GM19025 (cell line): Measurements from ENCODE around the gene TENM4.

Source experiments
- ATAC-seq: cut with Tn5 transposase; IDR thresholded peaks from one replicate; pipeline ENCODE4 v1.9.1; 2021; ENCODE audit warnings: mild to moderate bottlenecking, low read depth, moderate library complexity; ENCODE audit not compliant: unreplicated experiment

TENM4 gene

DNA sequence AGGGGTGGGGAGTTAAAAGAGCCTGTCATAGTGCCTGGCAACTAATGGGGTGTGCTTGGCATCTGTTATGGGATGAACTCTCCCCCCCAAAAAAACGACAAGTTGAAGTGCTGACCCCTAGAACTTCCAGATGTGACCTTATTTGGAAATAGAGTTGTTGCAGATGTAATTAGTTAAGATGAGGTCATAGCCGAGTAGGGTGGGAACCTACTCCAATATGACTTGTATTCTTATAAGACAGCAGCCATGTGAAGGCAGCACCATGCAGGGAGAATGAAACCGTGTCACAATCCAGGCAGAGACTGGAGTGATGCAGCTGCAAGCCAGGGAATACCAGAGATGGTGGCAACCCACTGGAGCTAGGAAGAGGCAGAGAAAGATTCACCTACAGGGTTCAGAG lies 394.5 kb downstream of the TENM4 start:
- no peak for ATAC-seq

DNA sequence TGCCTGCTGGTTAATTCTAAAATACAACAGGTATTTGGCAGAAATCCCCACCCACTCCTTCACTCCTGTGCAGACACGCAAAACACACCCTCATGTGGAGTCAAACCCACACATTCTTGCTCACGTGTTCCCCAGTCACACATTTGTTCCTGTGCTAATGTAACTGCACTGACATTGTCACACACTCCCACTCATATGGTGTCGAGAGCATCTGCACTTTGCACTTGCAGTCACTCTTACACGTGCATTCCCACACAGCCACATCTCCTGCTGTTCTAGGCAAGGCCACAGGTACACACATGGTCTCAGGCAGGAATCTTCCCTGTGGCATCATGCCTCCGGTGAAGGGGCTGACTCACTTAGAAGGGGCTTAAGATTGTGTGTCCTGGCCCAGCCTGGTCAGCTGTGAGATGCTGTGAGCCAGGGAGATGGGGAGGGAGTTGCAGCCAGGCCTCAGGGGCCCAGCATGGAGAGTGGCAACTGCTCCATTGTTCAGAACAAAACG lies 395.0 kb downstream of the TENM4 start:
- ATAC-seq: no peak

DNA sequence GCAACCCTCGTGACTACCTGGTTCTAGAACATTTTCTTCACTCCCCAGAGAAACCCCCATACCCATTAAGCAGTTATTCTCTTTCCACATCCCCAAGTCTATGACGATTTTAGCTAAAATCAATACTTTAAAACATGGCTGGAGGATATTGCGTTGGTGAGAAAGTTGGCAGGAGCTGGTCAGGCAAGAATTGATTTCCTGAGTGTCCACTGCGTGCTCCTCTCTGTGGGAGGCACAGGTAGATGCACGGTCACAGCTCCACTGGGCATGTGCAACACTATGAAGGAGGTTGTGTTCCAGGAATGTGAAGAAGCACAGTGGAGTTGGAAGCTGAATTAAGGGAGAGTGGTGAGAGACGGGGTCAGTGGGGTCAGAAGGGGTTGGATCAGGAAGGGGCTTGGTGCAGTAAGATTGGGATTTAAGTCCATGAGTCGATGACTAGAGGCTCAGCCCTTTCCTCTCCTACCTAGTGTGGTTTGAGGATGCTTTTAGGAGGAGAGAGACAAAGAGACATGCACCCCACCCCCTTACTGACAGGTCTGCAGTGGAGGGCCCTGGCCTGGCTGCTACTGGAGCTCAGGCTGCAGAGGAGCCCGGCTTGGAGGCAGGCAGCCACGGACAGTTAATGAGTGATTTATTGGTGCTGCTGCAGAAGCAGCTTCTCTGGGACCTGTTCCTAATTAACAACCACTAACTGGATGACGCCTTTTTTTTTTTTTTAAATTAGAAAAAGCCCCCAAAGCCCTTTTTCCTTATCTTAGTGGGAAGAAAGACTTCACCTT lies 395.6 kb downstream of the TENM4 start:
- ATAC-seq: no peak

DNA sequence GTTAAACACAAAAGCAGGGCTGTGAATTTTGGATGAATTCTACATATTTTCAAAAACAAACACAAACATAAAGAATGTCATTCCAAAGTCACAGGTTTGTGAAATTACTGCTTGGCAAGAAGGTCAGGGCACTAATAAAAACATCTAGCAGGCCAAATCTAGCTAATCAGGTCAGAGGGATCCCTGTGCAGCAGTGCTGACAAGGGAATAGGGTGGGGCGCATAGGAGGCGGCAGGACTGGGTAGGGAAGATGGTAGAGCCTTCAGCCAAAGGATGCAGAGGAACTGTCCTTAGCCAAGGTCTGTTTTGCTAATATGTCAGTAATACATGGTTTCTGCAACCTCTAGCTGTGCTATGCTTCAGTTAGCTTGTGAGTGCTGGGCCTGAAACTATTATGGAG lies 396.6 kb downstream of the TENM4 start:
- no peak for ATAC-seq

DNA sequence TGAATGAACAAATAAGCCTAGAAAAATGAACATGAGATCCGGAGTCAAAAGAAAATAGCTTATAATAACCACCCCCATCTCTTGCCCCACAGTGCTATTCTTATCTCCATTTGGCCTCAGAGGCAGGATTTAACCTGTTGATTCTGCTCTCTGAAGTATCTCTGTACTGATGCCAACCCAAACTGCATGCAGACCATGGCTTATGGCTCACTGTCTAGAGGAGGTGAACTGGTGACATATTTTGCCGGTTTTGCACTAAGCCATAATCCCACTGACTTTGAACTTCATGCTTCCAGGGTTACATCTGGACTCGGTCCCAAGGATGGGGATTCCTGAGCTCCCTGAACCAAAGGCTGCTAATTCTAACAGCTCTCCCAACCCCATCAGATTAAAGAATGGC lies 397.1 kb downstream of the TENM4 start:
- ATAC-seq: no peak

DNA sequence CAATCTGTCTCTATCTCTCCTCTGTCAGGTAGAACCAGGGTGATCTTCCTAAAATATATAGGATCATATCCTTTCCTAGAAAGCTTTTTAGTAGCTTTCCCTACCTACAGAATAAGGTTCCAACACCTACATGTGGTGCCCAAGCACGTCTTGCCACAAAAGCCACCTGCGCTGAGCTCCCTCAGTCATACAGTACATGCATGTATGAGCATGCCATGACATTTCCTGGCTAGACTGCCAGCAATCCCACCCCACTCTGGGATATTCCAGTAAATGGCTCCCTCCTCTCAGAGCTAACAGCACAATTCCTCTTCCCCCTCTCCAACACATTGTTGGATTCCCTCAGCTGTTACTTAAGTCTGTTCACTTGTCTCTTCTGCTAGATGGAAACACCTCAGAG lies 398.0 kb downstream of the TENM4 start:
- no peak for ATAC-seq

DNA sequence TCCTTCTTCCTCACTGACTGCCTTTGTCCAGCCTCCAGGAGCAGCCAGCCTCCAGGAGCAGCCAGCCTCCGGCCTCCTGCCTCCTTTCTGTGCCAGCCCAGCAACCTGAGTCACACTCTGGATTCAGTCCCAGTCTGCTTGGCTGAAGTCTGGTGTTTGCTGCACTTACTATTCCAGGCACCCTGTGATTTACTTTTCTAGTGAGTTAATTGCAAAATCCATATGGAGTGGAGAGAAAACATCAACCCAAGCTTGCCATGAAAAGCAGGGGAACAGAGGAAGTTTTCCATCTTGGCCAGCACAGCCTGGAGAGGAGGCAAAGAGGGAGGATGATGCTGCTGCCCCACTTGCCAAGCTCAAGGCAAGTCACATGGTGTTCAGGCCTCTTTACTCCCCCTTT lies 400.5 kb downstream of the TENM4 start:
- ATAC-seq: no peak

DNA sequence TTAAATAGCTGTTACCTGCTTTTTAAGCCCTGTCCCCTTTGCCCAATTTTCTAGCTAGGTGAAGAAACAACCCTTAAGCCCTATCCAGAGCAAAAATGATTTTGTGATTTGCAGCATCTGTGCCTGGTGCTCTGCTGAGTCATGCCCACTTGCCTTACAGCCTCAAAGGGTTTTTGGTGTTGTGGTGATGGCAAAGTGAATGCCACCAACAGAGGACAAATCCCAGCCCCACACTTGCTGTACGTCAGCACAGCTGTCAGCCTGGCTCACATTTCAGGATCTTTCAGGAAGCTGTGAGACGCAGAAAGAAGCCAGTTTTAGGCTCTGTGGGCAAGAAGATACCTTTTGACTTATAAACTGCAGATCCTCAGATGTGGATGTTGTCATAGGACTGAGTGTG lies 401.7 kb downstream of the TENM4 start:
- no peak for ATAC-seq

DNA sequence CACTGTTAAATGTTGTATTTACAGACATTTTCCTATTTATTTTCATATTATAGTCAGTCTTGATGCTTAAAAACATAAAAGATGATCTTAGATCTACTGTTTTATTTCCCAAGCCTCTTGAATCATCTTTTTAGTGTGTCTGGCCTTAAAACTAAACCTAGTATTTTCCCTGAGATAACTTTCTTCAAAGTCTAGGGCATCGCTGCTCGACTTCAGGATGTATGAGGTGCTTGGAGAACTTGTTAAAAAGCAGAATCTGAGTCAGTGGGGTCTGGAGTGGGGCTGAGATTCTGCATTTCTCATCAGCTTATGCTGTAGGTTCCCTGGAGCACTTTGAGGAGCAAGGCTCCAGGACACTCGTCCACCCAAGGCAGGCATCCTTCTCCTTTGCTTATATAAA lies 404.9 kb downstream of the TENM4 start:
- ATAC-seq: no peak

DNA sequence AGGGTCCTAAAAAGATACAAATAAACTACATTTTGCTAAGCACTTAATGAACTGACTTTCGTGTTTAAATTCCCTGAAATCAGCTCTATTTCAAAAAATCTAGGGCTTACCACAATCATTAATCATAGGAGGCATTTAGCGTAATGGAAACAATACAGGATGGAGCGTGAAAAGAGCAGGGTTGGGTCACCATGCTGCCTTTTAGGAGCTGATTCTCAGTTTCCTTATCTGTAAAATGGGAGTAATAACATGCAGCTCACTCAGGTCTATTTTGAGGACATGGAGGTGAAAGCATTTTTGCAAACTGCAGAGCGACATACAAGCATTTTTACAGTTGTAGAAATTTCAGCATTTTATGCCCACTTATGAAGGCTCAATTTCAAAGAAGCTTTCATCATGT lies 407.0 kb downstream of the TENM4 start:
- ATAC-seq: no peak

DNA sequence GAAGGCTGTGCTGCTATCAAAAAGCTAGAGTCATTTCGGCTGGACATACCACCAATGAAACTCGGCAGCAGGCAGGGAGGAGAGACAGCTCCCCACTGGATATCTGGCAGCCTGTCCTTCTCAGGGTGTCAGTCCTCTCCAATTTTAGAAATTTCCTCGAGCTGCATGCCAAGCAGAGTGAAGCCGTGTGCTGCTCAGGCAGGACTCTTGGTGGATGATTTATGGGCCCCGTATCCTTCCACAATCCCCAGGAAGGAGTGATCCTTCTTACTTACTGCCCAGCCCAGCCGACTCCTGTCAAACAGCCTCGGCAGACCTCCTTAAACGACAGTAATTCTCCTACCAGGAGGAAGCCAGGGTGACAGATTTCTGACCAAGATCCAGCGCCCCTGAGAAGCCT lies 410.4 kb downstream of the TENM4 start:
- ATAC-seq: no peak

DNA sequence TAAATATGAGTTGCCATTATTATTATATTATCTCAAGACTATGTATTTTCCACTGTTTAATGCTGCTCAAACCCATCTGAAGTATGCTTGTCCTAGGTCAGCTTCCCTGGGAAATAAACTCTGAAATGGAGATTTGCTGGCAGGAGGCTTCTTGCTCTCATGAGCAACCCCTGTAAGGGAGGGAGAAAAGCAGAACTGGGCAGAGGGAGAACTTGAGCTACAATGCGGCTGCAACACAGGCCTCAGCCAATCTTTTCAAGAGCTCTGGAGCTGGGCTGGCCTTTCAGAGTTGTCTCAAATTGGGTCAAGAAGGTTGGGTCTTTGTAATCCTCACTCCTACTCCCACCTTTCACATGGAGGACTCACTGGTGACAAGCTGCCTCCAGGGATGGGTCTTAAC lies 412.6 kb downstream of the TENM4 start:
- ATAC-seq: no peak

DNA sequence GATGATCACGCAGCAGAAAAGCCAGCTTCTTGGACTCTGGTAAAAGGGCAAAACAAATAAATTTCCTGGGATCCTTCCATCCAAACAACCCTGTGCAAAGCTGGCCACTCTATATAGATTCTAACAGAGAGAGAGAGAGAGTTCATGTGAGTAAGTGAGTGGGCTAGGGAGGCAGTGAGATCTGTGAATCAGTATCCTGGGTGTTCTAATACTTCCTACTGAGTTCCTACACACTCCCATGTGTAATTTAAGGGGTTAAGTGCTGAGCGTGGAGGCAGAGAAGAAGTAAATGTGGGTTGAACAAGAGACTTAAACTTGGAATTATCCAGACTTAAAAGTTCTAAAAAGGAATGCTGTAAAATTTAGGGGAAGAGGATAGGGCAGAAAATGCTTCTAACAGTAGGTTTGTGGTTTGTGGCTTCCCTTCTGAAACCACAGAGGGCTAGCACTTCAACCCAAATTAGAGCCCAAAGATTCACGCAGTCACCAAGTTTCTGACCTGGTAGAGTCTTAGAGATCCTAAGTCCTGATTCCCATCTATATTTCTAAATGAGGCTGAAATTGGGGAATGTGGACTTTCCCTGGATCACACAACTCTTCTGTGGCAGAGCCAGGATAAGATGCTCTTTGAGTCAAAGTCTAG lies 413.9 kb downstream of the TENM4 start:
- ATAC-seq: no peak

DNA sequence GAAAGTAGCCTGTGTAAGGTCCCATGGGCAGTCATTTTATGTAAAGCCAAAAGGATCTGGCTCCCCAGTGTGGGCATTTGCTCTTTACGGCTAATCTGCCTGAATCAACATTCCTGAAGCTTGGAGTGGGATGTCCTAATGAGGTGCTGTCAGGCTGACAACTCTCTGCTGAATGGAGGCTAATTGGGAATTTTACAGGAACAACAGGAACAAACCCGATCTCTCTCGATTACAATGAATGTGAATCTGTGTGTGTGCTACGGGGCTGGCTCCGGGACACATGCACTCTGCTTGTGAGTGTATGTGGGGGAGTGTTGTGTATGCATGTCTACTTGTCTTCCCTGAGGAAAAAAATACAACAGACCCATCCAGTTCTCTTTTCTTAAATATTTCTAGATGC lies 415.2 kb downstream of the TENM4 start:
- no peak for ATAC-seq

DNA sequence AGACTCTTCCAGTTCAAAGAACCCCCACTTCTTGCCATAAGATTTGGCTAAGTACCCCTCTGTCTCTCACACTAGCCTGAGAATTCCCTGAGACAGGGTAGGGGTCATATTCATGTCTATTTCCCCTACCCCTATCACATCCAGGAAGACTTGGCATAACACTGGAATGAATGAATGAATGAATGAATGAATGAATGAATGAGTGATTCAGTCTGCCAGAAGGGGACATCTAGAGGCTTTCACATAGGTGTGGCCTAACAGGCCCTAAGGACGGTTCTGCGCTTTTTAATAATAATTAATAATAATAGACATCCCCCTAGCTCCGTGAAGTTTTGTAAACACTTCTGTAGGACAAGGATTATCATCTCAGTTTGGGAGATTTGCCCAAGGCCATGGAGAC lies 415.7 kb downstream of the TENM4 start:
- no peak for ATAC-seq

DNA sequence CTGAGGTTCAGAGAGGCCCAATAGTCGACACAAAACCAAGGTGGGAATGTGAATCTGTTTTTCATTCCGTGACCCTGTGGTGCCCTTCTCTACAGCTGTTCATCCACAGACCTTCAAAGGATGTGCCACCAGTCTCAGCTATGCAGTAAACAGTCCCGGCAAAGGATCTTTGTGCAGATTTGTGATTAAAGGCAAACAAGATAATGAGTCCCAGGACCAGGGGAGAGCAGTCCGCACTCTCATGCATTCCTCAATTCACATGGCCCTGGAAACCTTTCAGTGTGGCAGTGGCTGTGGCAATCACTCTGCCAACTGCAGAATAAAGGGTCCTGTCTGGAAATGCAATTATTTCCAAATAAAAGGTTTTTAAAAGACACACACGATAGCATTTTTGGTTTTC lies 418.6 kb downstream of the TENM4 start:
- no peak for ATAC-seq

DNA sequence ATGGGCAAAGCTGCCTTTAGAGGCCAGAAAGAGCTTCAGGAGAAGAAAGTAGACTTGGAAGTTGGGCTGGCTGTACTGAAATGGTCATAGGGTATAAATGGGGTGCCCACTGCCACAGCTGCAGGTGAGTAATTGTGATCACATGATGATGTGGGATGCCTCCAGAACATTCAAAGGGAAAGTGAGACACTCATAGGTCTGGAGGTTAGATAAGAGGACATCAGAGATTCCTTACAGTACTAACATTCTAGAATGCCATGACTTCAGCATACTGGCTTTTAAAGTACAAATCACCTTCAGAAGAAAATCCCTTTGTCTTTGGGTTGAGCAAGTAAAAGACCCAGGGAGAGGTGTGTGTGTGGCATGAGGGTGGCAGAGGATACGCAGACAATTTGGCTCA lies 419.2 kb downstream of the TENM4 start:
- no peak for ATAC-seq

DNA sequence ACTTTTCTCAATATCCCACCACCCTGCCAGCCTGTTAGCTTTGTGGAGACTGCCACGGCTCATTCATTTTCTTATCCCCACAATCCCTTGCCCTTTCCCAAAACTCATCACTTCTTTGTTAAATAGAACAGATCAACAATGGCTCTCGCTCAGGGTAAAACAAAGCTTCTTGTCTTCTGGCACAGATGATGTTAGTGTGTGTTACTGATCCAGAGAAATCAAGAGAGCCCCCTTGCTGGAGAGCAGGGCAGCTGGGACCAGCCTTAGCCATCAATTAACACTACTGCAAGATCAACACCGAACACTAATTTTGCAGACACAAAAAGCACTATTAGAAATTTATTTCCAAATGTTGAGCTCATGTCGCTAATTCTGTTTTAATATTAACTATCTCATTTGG lies 420.9 kb downstream of the TENM4 start:
- ATAC-seq: no peak

DNA sequence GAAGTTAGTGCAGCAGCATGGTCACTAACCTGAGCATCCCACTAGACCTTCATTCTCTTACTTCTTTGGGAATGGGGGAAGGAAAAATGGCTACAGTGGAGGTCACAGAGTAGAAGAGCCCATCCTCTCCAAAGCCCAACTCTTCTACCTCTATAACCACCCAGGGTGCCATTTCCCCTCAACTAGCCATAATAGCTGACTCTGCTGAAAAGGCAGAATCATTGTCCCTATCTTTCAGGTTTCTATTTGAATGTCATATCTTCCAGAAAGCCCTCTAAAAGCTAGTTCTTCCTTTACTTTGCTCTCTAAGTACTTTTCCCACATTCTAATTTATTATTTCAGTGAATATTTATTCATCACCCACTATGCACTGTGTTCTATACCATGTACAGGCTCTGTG lies 421.6 kb downstream of the TENM4 start:
- no peak for ATAC-seq

DNA sequence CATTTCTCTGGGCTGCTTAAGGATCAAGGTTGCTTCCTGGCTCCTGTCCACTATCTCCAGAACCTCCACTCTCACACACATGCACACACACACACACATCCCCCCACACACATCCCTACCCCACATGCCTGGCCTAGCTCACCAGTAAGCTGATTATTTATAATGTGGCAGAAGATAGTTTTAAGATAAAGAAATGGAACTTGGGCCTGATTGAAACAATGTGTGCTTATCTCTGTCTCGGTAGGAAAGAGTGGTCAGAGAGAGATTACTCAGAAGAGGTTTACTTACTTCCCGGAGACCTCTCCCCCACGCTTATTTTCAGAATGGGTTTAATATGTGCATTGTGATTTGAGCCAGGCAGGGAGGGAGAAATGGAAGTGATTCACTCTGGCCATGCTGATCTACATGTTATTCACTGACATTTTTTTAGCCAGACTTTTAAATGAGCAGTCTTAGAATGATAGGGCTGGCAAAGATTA lies 422.4 kb downstream of the TENM4 start:
- no peak for ATAC-seq

DNA sequence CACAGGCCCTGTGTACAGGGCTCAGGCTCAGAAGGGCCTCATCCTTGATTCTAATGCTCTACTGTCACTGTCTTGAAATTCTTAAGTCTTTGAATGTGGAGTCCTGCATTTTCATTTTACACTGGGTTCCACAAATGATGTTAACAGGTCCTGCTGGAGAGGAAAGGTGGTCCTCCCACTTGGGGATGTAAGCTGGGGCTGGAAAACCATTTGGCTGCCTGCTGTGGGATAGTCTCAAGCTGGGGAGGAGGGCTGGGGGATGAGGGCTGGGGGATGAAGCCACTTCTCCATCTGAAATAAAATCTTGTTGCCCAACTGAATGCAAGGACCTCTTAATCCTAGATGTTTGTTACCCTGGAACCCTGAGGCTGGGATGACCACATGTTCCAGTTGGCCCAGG lies 423.0 kb downstream of the TENM4 start:
- no peak for ATAC-seq

DNA sequence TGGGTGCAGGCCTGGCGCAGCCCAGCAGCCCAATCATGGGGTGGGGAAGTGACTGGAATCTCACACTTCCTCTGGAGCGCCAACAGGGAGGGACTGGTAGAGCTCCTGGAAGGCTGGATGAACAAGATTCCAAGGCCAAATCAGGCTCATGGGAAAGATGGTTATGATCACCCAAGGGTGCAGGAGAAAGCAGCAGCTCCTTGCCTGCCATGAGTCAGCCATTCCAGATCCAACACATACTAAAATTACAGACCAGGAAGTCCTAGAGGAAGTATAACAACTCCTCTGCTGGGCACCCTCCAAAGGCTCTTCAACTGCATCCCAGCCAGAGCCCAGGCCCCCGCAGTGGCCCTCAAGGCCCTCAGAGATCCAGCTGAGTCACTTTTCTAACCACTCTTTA lies 427.3 kb downstream of the TENM4 start:
- ATAC-seq: no peak
